Panc1 (cell line): ENCODE measurements around the gene ANAPC15.

Experiments
- CTCF ChIP-seq: fragments of 450-650 bp; IDR thresholded peaks from 2 replicates; pipeline ENCODE4 v1.5.1; 2017; ENCODE audit warnings: mild to moderate bottlenecking
- TF ChIP-seq, protein P1 (sequence below), 2 experiments: IDR thresholded peaks; 2 replicates each; pipeline ENCODE4 v1.6.1; 2011 to 2012; ENCODE audit warnings: low read depth in 2 of 2, control low read depth in 1 of 2, low read length in 1 of 2, mild to moderate bottlenecking in 1 of 2, moderate library complexity in 1 of 2; ENCODE audit not compliant: insufficient read depth in 1 of 2

DNA sequence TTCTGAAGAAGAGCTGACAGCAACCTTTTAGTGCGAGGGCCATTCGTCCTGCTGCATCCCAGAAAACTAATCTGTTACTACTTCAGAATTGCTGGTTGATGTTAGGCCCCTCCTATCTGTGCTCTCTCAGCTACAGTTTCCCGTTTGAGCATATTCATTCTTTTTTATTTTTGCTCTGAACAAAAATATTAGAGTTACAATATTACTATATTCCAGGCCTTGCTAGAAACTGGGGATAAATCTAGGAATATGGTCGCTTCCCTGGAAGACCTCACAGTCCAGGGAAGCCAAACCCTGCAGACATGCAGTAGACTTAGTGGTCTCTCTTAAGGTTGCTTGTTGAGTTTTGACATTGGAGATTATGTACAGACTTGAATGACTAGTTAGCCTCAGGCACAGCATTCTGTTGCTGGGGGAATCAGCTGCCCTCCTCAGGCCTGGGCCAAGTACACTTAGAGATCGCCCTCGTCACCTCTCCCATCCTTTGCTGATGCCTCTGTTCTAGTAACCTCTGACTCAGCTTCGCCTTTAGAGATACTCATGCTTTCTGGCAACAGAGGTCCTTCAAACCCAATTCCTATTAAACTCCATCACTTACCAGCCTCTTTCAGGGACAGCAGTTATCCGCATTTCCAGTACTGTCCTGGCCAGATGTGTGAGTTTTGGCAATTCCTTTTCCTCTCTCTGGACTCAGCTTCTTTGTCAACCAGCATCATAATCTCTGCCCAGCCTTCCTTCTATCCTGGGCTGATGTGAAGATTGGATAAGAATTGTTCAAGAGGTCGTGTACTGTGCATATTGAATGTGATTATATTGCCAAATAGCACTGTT lies 698 bp upstream of the ANAPC15 start:
- no peak for TF ChIP-seq CTCF
- TF ChIP-seq, protein P1, sequence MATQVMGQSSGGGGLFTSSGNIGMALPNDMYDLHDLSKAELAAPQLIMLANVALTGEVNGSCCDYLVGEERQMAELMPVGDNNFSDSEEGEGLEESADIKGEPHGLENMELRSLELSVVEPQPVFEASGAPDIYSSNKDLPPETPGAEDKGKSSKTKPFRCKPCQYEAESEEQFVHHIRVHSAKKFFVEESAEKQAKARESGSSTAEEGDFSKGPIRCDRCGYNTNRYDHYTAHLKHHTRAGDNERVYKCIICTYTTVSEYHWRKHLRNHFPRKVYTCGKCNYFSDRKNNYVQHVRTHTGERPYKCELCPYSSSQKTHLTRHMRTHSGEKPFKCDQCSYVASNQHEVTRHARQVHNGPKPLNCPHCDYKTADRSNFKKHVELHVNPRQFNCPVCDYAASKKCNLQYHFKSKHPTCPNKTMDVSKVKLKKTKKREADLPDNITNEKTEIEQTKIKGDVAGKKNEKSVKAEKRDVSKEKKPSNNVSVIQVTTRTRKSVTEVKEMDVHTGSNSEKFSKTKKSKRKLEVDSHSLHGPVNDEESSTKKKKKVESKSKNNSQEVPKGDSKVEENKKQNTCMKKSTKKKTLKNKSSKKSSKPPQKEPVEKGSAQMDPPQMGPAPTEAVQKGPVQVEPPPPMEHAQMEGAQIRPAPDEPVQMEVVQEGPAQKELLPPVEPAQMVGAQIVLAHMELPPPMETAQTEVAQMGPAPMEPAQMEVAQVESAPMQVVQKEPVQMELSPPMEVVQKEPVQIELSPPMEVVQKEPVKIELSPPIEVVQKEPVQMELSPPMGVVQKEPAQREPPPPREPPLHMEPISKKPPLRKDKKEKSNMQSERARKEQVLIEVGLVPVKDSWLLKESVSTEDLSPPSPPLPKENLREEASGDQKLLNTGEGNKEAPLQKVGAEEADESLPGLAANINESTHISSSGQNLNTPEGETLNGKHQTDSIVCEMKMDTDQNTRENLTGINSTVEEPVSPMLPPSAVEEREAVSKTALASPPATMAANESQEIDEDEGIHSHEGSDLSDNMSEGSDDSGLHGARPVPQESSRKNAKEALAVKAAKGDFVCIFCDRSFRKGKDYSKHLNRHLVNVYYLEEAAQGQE (IDR thresholded peaks at IDR 0.05; ENCODE audit: insufficient read depth in 1 of 2, low read depth in 2 of 2, low read length in 1 of 2), result no peak
